HG03558 (cell line): ENCODE measurements around the gene ACOT6.
"Not testable (repeated sequence)": the region's sequence is repeated elsewhere in the genome, so short reads cannot be mapped to it uniquely, and the experiment has no call there.

ENCODE experiments used
- ATAC-seq: cut with Tn5 transposase; IDR thresholded peaks from one replicate; pipeline ENCODE4 v1.9.1; 2021; ENCODE audit warnings: moderate number of reproducible peaks; ENCODE audit not compliant: unreplicated experiment; ENCODE audit errors: extremely low read depth

The ACOT6 gene

GRCh38 chr14:73591690-73592449 is 20.4 kb upstream of the ACOT6 start, which contains the start of gene ACOT4:
ACOT4 (plus strand) TSS chr14:73591873; CDS start chr14:73591960, 87 bp downstream.
- no peak for ATAC-seq

DNA sequence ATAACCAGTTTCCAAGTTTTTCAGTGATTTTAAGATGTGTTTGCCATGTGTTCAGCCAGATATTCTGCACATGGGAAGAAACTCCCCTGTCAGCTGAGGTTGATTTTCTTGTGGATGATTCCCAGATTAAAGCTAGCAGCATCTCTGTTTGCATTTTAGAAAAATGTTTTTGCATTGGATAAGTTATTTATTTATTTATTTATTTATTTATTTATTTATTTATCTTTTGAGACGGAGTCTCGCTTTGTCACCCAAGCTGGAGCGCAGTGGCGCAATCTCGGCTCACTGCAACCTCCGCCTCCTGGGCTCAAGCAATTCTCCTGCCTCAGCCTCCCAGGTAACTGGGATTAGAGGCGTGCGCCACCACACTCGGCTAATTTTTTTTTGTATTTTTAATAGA is 17.8 kb upstream of the ACOT6 start:
- ATAC-seq: no peak

DNA sequence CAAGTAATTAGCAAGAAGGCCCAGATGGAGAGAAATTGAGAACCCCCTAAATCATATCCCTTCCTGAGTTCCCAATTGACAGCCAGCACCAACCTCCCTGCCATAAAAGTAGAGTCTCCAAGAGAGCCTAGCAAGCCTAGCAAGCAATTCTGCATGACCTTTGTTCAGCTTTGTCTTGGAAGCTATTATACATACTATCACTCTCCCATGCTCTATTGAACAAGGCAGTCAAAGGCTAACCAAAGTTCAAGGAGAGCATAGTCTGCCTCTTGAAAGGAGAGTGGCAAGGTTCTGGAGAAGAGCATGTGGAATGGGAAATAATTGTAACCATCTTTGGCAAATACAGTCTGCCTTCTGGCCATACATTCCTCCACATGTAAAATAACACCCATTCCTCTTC is 12.8 kb upstream of the ACOT6 start:
- ATAC-seq: no peak

GRCh38 chr14:73602994-73603393 is 9.3 kb upstream of the ACOT6 start:
- no peak for ATAC-seq

- no peak for ATAC-seq
These were observed 6.0 kb upstream of the ACOT6 start for GRCh38 chr14:73606271-73606670.

DNA sequence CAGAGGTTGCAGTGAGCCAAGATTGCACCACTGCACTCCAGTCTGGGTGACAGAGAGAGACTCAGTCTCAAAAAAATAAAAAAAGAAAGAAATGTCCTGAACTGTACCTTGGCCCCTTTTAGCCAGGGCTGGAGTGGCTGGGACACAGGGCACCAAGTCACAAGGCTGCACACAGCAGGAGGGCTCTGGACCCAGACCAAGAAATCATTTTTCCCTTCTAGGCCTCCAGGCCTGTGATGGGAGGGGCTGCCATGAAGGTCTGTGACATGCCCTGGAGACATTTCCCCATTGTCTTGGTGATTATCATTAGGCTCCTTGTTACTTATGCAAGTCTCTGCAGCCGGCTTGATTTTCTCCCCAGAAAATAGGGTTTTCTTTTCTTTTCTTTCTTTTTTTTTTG is 5.1 kb upstream of the ACOT6 start:
- no peak for ATAC-seq

- no peak for ATAC-seq
These were observed 1.6 kb upstream of the ACOT6 start for GRCh38 chr14:73610687-73611086.

DNA sequence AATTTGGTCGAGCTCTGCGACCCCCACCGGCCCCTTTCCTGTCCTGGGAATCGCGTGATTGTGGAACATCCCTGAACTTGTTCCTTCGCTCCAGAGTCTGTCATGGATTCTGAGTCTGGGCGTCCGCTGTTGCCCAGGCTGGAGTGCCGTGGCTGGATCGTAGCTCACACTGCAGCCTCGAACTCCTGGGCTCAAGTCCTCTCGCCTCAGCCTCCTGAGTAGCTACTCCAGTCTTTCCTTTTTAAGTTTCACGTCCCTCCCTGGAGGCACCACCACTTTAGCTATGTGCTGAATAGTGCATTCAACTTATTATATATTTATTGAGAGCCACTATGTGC is 698 bp downstream of the ACOT6 start:
- no peak for ATAC-seq

- ATAC-seq: no peak
These were observed 1.2 kb downstream of the ACOT6 start for GRCh38 chr14:73613419-73613963.

- ATAC-seq: no peak
These were observed 4.5 kb downstream of the ACOT6 start for GRCh38 chr14:73616831-73617230.

GRCh38 chr14:73619524-73619923 is 7.2 kb downstream of the ACOT6 start:
- ATAC-seq: no peak

GRCh38 chr14:73620268-73620667 is 8.0 kb downstream of the ACOT6 start:
- ATAC-seq: no peak

DNA sequence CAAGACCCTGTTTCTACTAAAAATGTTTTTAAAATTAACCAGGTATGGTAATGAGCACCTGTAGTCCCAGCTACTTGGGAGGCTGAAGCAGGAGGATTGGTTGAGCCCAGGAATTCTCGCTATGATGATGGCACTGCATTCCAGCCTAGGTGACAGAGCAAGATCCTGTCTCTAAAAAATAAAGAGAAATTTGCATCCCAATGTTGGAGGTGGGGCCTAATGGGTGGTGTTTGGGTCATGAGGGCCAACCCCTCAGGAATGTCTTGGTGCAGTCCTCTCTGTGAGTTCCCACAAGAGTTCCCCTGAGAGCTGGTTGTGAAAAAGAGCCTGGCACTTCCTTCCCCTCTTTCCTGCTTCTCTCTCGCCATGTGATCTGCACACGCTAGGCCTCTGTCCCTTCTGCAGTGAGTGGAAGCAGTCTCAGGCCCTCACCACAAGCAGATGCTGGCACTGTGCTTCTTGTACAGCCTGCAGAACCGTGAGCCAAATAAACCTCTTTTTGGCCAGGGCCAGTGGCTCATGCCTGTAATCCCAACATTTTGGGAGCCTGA is 11.3 kb downstream of the ACOT6 start:
- no peak for ATAC-seq

DNA sequence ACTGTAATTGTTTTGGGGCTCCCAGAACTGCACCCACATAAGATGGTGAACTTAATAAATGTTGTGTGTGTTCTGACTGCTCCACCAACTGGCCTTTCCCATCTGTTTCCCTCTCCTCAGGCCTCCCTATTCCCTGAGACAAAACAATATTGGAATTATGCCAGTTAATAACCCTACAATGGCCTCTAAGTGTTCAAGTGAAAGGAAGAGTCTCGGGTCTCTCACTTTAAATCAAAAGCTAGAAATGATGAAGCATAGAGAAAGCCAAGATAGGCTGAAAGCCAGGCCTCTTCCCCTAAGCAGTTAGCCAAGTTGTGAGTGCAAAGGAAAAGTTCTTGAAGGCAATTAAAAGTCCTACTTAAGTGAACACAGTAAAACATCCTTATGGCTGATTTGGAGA is 13.4 kb downstream of the ACOT6 start:
- no peak for ATAC-seq

- no peak for ATAC-seq
These were observed 14.8 kb downstream of the ACOT6 start for GRCh38 chr14:73627151-73627558.

DNA sequence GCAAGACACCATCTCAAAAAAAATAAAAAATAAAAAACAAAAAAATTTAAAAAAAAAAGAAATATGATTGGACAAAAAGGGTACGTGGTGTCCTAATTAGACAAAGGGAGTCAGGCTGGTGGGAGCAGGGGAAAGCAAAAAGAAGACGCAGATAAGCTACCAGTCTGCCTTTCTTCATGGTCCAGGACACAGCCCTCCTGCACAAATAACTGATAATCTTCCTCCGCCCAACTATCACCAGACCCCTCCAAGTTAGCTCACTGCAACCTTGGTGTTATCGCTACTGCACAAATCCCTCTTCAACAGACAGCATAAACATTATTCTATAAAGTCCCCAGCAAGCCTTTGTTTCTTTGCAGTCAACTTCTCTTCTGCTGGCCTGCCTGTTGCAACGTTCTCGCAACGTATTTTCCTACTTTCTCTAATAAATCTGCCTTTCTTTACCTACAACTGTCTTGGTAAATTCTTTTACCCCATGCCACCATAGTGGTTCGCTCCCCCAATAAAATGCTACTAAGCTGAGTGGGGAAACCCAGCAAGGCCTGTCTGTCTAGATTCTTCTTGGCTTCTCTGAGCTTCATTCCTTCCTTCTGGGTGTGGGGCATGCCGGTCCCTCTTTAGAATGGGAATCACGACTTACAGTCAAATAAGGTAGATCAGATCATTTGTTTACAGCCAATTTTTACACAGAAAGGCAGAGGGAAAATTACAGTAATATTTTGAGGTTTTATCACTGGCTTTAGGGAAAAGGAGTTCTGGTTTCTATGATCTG is 17.9 kb downstream of the ACOT6 start:
- ATAC-seq: no peak

DNA sequence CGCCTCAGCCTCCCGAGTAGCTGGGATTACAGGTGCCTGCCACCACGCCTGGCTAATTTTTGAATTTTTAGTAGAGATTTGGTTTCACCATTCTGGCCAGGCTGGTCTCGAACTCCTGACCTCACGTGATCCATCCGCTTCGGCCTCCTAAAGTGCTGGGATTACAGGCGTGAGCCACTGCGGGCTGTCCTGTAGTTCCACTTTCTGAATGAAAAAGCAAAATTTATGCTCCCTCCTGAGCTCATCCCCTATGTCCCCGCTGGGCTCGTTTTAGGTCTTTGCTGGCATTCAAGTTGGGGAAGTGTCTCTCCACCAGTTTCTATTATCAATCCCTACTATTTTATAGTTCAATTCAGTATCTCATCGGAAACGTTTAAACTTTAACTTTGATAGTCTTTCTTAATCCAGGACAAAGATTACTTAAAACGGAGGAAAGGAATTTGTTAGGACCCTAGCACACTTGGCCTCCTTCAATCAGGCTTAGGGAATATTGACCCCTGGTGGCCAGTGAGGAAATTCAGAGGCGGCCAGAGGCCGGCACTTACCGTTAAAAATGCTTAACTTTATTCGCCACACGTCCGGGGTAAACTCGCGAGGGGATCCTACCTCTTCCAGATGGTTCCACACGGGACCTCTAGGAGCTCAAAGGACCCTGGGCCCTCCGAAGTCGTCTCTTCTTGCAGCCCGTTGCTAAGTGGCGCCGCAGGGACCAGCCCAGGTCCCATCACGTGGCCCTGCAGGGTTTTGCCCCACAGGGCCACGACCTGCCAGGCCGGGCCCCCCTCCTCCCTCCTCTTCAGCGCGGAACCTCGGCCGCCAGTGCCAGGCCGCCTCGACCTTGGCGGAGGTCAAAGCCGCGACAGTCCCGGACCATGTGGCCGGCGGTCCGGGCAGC is 21.0 kb downstream of the ACOT6 start:
- ATAC-seq: no peak

GRCh38 chr14:73634011-73634833 is 21.9 kb downstream of the ACOT6 start:
- no peak for ATAC-seq

- ATAC-seq: not testable (repeated sequence)
These were observed 24.0 kb downstream of the ACOT6 start for GRCh38 chr14:73636355-73636754.
